A549 (cell line): ENCODE results near the gene ITSN2. TPM values are rescaled to one million over a fixed set of nuclear protein-coding genes. Genes with fewer than 3 reads are reported as not detected.

ENCODE experiments used
- ATAC-seq, 2 experiments: fragments of 200-7000 bp in 1 of 2; fragments of >200 bp in 1 of 2; cut with Nextera tagmentation in 1 of 2; cut with Tn5 transposase in 1 of 2; 3 replicates each; pipeline versions ENCODE4 v1.8.0 to v1.9.1; 2018 to 2020; ENCODE audit warnings: mild to moderate bottlenecking in 1 of 2, moderate library complexity in 1 of 2
- CTCF ChIA-PET: fragments of 300-600 bp; sonication (Branson Sonifier 250); formaldehyde crosslinking; extraction: SDS; loops from one replicate; lab custom pipeline; 2021; ENCODE audit warnings: antibody characterized with exemption, inconsistent platforms; lab: Yijun Ruan, JAX
- POLR2A ChIA-PET: fragments of 350-600 bp; formaldehyde crosslinking; extraction: SDS; loops from one replicate; lab custom pipeline; 2021; ENCODE audit warnings: antibody characterized with exemption, inconsistent platforms; lab: Yijun Ruan, JAX
- DNase-seq, 2 experiments: peaks; one replicate each; pipeline versions ENCODE4 v3.0.0 to v3.0.0-alpha.2; 2011 to 2016; ENCODE audit warnings: low read depth in 1 of 2, low spot score in 1 of 2
- FAIRE-seq: peaks from 2 replicates; lab custom pipeline; 2011; peaks lifted over from hg19 to GRCh38; lab: Jason Lieb, UNC
- H3K27ac ChIP-seq, 2 experiments: fragments of >200 bp; sonication (Bioruptor Twin); formaldehyde crosslinking; 3 replicates each; pipeline ENCODE4 v1.5.1; 2016 to 2017
- H3K4me1 ChIP-seq: fragments of >200 bp; sonication (Bioruptor Twin); formaldehyde crosslinking; 3 replicates; pipeline ENCODE4 v1.6.1; 2016
- H3K4me2 ChIP-seq: fragments of >200 bp; sonication (Bioruptor Twin); formaldehyde crosslinking; 3 replicates; pipeline ENCODE4 v1.6.1; 2016
- H3K4me3 ChIP-seq: fragments of >200 bp; sonication (Bioruptor Twin); formaldehyde crosslinking; 3 replicates; pipeline ENCODE4 v1.5.1; 2016
- H3K9me3 ChIP-seq: fragments of >200 bp; sonication (Bioruptor Twin); formaldehyde crosslinking; 3 replicates; pipeline ENCODE4 v1.6.1; 2016
- CBX2 ChIP-seq: fragments of 200-600 bp; sonication (generic); IDR thresholded peaks from 2 replicates; pipeline ENCODE4 v1.6.1; 2016; ENCODE audit warnings: low read depth, mild to moderate bottlenecking, borderline replicate concordance
- CBX8 ChIP-seq: fragments of 200-600 bp; sonication (generic); IDR thresholded peaks from 2 replicates; pipeline ENCODE4 v1.6.1; 2016
- CHD2 ChIP-seq: fragments of 150-350 bp; IDR thresholded peaks from 2 replicates; pipeline ENCODE4 v1.6.1; 2014; ENCODE audit warnings: low read length; ENCODE audit not compliant: partially characterized antibody
- E2F6 ChIP-seq: IDR thresholded peaks from 2 replicates; pipeline ENCODE4 v1.6.1; 2012; ENCODE audit warnings: low read depth, borderline replicate concordance
- ESRRA ChIP-seq: fragments of 150-350 bp; IDR thresholded peaks from 2 replicates; pipeline ENCODE4 v1.6.1; 2014; ENCODE audit warnings: mild to moderate bottlenecking, low read length, borderline replicate concordance
- FOXS1 ChIP-seq: fragments of 250-450 bp; sonication (Bioruptor Pico); IDR thresholded peaks from 2 replicates; pipeline ENCODE4 v1.5.0; 2020; ENCODE audit warnings: mild to moderate bottlenecking, moderate library complexity
- GATA3 ChIP-seq: IDR thresholded peaks from 2 replicates; pipeline ENCODE4 v1.6.1; 2012; ENCODE audit warnings: borderline replicate concordance
- HDAC2 ChIP-seq: fragments of 200-600 bp; sonication (generic); IDR thresholded peaks from 2 replicates; pipeline ENCODE4 v1.6.1; 2016
- HEYL ChIP-seq: fragments of 250-450 bp; sonication (Bioruptor Pico); IDR thresholded peaks from 2 replicates; pipeline ENCODE4 v1.8.0; 2021; ENCODE audit warnings: mild to moderate bottlenecking, moderate library complexity
- HOXB5 ChIP-seq: fragments of 250-450 bp; sonication (Bioruptor Pico); IDR thresholded peaks from 2 replicates; pipeline ENCODE4 v1.5.0; 2020; ENCODE audit warnings: mild to moderate bottlenecking, moderate library complexity
- JUN ChIP-seq, 2 experiments: fragments of >200 bp; sonication (Bioruptor Twin); formaldehyde crosslinking; IDR thresholded peaks; 2 replicates in 1 of 2; 3 replicates in 1 of 2; pipeline ENCODE4 v1.6.1; 2016 to 2017
- KDM1A ChIP-seq: fragments of 200-600 bp; sonication (generic); IDR thresholded peaks from 2 replicates; pipeline ENCODE4 v1.6.1; 2016; ENCODE audit warnings: low read depth, mild to moderate bottlenecking
- NFE2L2 ChIP-seq: fragments of 150-350 bp; conservative IDR thresholded peaks from 2 replicates; pipeline ENCODE4 v1.6.1; 2014; ENCODE audit warnings: low read length
- NPAS2 ChIP-seq: fragments of 250-450 bp; sonication (Bioruptor Pico); IDR thresholded peaks from 2 replicates; pipeline ENCODE4 v1.8.0; 2022; ENCODE audit warnings: mild to moderate bottlenecking, moderate library complexity, borderline replicate concordance
- PBX3 ChIP-seq: IDR thresholded peaks from 2 replicates; pipeline ENCODE4 v1.6.1; 2012
- POLR2A ChIP-seq: IDR thresholded peaks from 2 replicates; pipeline ENCODE4 v1.6.1; 2012; ENCODE audit warnings: mild to moderate bottlenecking, low read length
- RFX5 ChIP-seq: fragments of 450-650 bp; IDR thresholded peaks from 2 replicates; pipeline ENCODE4 v1.7.1; 2014; ENCODE audit warnings: antibody characterized with exemption, mild to moderate bottlenecking, moderate library complexity
- RNF2 ChIP-seq: fragments of 200-600 bp; sonication (generic); IDR thresholded peaks from 2 replicates; pipeline ENCODE4 v1.6.1; 2016; ENCODE audit warnings: low read depth, mild to moderate bottlenecking, antibody characterized with exemption, moderate library complexity, borderline replicate concordance
- TFCP2L1 ChIP-seq: fragments of 250-450 bp; sonication (Bioruptor Pico); IDR thresholded peaks from 2 replicates; pipeline ENCODE4 v1.5.0; 2021; ENCODE audit warnings: mild to moderate bottlenecking
- ZSCAN20 ChIP-seq: fragments of 250-450 bp; sonication (Bioruptor Pico); IDR thresholded peaks from 2 replicates; pipeline ENCODE4 v1.8.0; 2022; ENCODE audit warnings: mild to moderate bottlenecking, moderate library complexity
- WGBS: methylation state at CpG from one replicate; pipeline ENCODE4 v1.1.6; 2017; ENCODE audit errors: missing lambda C conversion rate; 5-methylcytosine and 5-hydroxymethylcytosine counted together
- polyA plus RNA-seq, 4 experiments: library from polyadenylated mRNA; depleted of rRNA in 3 of 4; stranded (reverse); fragments of >200 nt; fragmentation: RNase III in 1 of 4; extraction: RNeasy Plus Mini Kit Qiagen cat#74134 plus additional on column Dnase treatment in 1 of 4; gene quantifications; 2 replicates in 3 of 4; 3 replicates in 1 of 4; pipeline ENCODE4 v1.2.3, GENCODE V29; 2011 to 2017
- TF ChIP-seq, protein P1 (sequence below): fragments of 150-350 bp; IDR thresholded peaks from 2 replicates; pipeline ENCODE4 v1.6.1; 2014; ENCODE audit warnings: low read depth, mild to moderate bottlenecking, low read length
- TF ChIP-seq, protein P2 (sequence below): fragments of >200 bp; sonication (Bioruptor Twin); formaldehyde crosslinking; IDR thresholded peaks from 3 replicates; pipeline ENCODE4 v1.5.1; 2016
- TF ChIP-seq, protein P3 (sequence below): fragments of 200-600 bp; sonication (generic); IDR thresholded peaks from 2 replicates; pipeline ENCODE4 v1.6.1; 2016; ENCODE audit warnings: antibody characterized with exemption, mild to moderate bottlenecking, moderate library complexity
- TF ChIP-seq, protein P4 (sequence below): fragments of >200 bp; sonication (Bioruptor Twin); formaldehyde crosslinking; IDR thresholded peaks from 3 replicates; pipeline ENCODE4 v1.6.1; 2016

The ITSN2 gene
- polyA plus RNA-seq, 2 of the 4 experiments (the other 2 are of a cell fraction) = 19.8 to 48.3 TPM

DNA sequence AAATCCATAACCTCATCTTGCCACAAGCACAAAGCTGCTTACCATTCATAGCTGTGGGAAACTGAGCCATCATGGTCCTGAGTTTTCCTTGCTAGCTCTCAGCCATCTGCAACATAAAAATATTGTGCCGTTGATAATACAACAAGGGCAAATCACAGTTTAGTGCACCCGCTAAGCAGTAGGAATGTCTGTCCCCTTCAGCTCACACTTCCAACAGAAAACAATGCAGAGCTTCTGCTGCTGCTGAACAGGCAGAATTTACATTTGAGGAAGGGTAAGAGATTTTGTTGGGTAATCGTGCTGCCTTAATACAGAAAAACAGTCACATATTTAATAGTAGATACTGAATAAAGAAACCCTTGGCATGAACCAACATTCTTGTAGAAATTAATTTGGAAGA, 32.3 kb downstream of the ITSN2 start:
- no peak overlapping the region for H3K4me3 ChIP-seq
- 74% methylated on average over 3 of the region's 3 CpGs for WGBS
- no peaks in the 10 kb centered on the region for H3K9me3 ChIP-seq
- ChIA-PET CTCF (interaction anchor here (0.6 to 1.6 kb wide), 4 partner anchors 14 to 529 kb away, joined by 3 to 4 read pairs (median 3); no protein-coding TSS in a partner anchor), POLR2A (no interaction called here)
- DNase-seq (no peak), ATAC-seq (no peak), FAIRE-seq (no peak)
- no peak overlapping the region for H3K27ac ChIP-seq
- no peaks in the 10 kb centered on the region for H3K4me1 ChIP-seq
- no peak for TF ChIP-seq POLR2A
- no peak for TF ChIP-seq GATA3
- no peak for TF ChIP-seq NPAS2
- TF ChIP-seq CHD2 = no peak
- TF ChIP-seq, protein P1, sequence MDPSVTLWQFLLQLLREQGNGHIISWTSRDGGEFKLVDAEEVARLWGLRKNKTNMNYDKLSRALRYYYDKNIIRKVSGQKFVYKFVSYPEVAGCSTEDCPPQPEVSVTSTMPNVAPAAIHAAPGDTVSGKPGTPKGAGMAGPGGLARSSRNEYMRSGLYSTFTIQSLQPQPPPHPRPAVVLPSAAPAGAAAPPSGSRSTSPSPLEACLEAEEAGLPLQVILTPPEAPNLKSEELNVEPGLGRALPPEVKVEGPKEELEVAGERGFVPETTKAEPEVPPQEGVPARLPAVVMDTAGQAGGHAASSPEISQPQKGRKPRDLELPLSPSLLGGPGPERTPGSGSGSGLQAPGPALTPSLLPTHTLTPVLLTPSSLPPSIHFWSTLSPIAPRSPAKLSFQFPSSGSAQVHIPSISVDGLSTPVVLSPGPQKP = no peak
- TF ChIP-seq, protein P2, sequence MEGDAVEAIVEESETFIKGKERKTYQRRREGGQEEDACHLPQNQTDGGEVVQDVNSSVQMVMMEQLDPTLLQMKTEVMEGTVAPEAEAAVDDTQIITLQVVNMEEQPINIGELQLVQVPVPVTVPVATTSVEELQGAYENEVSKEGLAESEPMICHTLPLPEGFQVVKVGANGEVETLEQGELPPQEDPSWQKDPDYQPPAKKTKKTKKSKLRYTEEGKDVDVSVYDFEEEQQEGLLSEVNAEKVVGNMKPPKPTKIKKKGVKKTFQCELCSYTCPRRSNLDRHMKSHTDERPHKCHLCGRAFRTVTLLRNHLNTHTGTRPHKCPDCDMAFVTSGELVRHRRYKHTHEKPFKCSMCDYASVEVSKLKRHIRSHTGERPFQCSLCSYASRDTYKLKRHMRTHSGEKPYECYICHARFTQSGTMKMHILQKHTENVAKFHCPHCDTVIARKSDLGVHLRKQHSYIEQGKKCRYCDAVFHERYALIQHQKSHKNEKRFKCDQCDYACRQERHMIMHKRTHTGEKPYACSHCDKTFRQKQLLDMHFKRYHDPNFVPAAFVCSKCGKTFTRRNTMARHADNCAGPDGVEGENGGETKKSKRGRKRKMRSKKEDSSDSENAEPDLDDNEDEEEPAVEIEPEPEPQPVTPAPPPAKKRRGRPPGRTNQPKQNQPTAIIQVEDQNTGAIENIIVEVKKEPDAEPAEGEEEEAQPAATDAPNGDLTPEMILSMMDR = no peak
- TF ChIP-seq HDAC2 = no peak
- no peak for TF ChIP-seq PBX3
- TF ChIP-seq TFCP2L1 = no peak
- no peak for TF ChIP-seq RNF2
- no peak for TF ChIP-seq NFE2L2
- no peak for TF ChIP-seq HEYL (CRISPR knock-in tag)
- no peak for TF ChIP-seq RFX5
- no peak for TF ChIP-seq HOXB5 (CRISPR knock-in tag)
- no peak for TF ChIP-seq CBX2
- TF ChIP-seq JUN (IDR thresholded peaks at IDR 0.05) = no peak
- no peak for TF ChIP-seq ESRRA
- H3K4me2 ChIP-seq = no peak overlapping the region

- CTCF ChIA-PET = interaction anchor here (0.6 to 1.0 kb wide), 3 partner anchors 8 to 37 kb away, joined by 3 read pairs; no protein-coding TSS in a partner anchor
- Histone ChIP-seq H3K4me1 (peaks cover 17% of the 10 kb centered on the region), H3K4me2 (no peak overlapping the region), H3K27ac (no peak overlapping the region), H3K4me3 (no peak overlapping the region), H3K9me3 (no peaks in the 10 kb centered on the region)
- POLR2A ChIA-PET = no interaction called here
- FAIRE-seq (no peak), ATAC-seq (peak in 1 of 2 experiments; percentile 57; a peak in 2 of 6 replicates), DNase-seq (no peak)
- TF ChIP-seq CBX2 = no peak
Observed at GRCh38 chr2:24317491-24317920, 42.8 kb downstream of the ITSN2 start.

- DNase-seq = no peak
Observed at GRCh38 chr2:24315669-24316068, 44.7 kb downstream of the ITSN2 start.

More at GRCh38 chr2:24315669-24316068, 44.7 kb downstream of the ITSN2 start:
- ATAC-seq = no peak
- Histone ChIP-seq H3K4me3 (no peak overlapping the region), H3K27ac (no peak overlapping the region), H3K4me1 (peaks cover 17% of the 10 kb centered on the region), H3K9me3 (no peaks in the 10 kb centered on the region), H3K4me2 (no peak overlapping the region)
- no peak for TF ChIP-seq ZSCAN20
- TF ChIP-seq E2F6 = no peak
- TF ChIP-seq, protein P3, sequence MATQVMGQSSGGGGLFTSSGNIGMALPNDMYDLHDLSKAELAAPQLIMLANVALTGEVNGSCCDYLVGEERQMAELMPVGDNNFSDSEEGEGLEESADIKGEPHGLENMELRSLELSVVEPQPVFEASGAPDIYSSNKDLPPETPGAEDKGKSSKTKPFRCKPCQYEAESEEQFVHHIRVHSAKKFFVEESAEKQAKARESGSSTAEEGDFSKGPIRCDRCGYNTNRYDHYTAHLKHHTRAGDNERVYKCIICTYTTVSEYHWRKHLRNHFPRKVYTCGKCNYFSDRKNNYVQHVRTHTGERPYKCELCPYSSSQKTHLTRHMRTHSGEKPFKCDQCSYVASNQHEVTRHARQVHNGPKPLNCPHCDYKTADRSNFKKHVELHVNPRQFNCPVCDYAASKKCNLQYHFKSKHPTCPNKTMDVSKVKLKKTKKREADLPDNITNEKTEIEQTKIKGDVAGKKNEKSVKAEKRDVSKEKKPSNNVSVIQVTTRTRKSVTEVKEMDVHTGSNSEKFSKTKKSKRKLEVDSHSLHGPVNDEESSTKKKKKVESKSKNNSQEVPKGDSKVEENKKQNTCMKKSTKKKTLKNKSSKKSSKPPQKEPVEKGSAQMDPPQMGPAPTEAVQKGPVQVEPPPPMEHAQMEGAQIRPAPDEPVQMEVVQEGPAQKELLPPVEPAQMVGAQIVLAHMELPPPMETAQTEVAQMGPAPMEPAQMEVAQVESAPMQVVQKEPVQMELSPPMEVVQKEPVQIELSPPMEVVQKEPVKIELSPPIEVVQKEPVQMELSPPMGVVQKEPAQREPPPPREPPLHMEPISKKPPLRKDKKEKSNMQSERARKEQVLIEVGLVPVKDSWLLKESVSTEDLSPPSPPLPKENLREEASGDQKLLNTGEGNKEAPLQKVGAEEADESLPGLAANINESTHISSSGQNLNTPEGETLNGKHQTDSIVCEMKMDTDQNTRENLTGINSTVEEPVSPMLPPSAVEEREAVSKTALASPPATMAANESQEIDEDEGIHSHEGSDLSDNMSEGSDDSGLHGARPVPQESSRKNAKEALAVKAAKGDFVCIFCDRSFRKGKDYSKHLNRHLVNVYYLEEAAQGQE = no peak
- TF ChIP-seq HDAC2 = no peak
- TF ChIP-seq FOXS1 (CRISPR knock-in tag) = no peak
- no peak for TF ChIP-seq CBX8
- TF ChIP-seq, protein P4, sequence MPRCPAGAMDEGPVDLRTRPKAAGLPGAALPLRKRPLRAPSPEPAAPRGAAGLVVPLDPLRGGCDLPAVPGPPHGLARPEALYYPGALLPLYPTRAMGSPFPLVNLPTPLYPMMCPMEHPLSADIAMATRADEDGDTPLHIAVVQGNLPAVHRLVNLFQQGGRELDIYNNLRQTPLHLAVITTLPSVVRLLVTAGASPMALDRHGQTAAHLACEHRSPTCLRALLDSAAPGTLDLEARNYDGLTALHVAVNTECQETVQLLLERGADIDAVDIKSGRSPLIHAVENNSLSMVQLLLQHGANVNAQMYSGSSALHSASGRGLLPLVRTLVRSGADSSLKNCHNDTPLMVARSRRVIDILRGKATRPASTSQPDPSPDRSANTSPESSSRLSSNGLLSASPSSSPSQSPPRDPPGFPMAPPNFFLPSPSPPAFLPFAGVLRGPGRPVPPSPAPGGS = no peak
- TF ChIP-seq KDM1A = no peak
- WGBS = 96% methylated on average over 3 of the region's 3 CpGs
- FAIRE-seq = no peak
- POLR2A ChIA-PET = no interaction called here
- CTCF ChIA-PET = interaction anchor here (0.9 to 1.2 kb wide), 2 partner anchors 20 to 34 kb away, joined by 3 to 4 read pairs; no protein-coding TSS in a partner anchor
